Measurements from ENCODE around the gene LRP1B.

Gene LRP1B

GRCh38 chr2:140892911-140893637 lies 1237.7 kb downstream of the LRP1B start:
- H3K9me3 ChIP-seq (ENCODE audit: control insufficient read depth, insufficient read depth, low read length): no peaks in the 10 kb centered on the region
- no peaks in the 10 kb centered on the region for H3K36me3 ChIP-seq (ENCODE audit: control insufficient read depth, low read length)
- H3K9me2 ChIP-seq (replicated peaks; ENCODE audit: control insufficient read depth, low read length): no peaks in the 10 kb centered on the region
- H3K27ac ChIP-seq (ENCODE audit: low read depth, low read length): no peak overlapping the region
- H4K20me1 ChIP-seq (ENCODE audit: control insufficient read depth, insufficient read depth, low read depth, low read length): no peaks in the 10 kb centered on the region
- no peak overlapping the region for H3K4me3 ChIP-seq (ENCODE audit: low read length)
- H3K27me3 ChIP-seq (ENCODE audit: control insufficient read depth, low read length): no peaks in the 10 kb centered on the region
- no peaks in the 10 kb centered on the region for H3F3A ChIP-seq (ENCODE audit: control insufficient read depth, insufficient read depth)
- H3K4me2 ChIP-seq (ENCODE audit: low read length): no peak overlapping the region
- no peaks in the 10 kb centered on the region for H3K4me1 ChIP-seq (ENCODE audit: control insufficient read depth, low read length)
- TF ChIP-seq CTCF (IDR thresholded peaks at IDR 0.05; ENCODE audit: low read depth, low read length, poor library complexity, severe bottlenecking) (no peak), EZH2phosphoT487 (IDR thresholded peaks at IDR 0.05; ENCODE audit: borderline replicate concordance, low read length) (no peak)
- no peaks in the 10 kb centered on the region for H3K79me2 ChIP-seq (ENCODE audit: control insufficient read depth, low read length)

GRCh38 chr2:140892436-140892835 lies 1238.4 kb downstream of the LRP1B start:
- Histone ChIP-seq H3K79me2 (ENCODE audit: control insufficient read depth, low read length) (no peaks in the 10 kb centered on the region), H3K27me3 (ENCODE audit: control insufficient read depth, low read length) (no peaks in the 10 kb centered on the region), H3K27ac (ENCODE audit: low read depth, low read length) (no peak overlapping the region)

GRCh38 chr2:140891614-140892212 lies 1239.1 kb downstream of the LRP1B start:
- H3K4me2 ChIP-seq (ENCODE audit: low read length): no peak overlapping the region
- no peak overlapping the region for H3K4me3 ChIP-seq (ENCODE audit: low read length)
- no peaks in the 10 kb centered on the region for H3K9me3 ChIP-seq (ENCODE audit: control insufficient read depth, insufficient read depth, low read length)
- no peaks in the 10 kb centered on the region for H3F3A ChIP-seq (ENCODE audit: control insufficient read depth, insufficient read depth)
- H3K27ac ChIP-seq (ENCODE audit: low read depth, low read length): no peak overlapping the region
- H3K4me1 ChIP-seq (ENCODE audit: control insufficient read depth, low read length): no peaks in the 10 kb centered on the region
- no peaks in the 10 kb centered on the region for H3K79me2 ChIP-seq (ENCODE audit: control insufficient read depth, low read length)
- H4K20me1 ChIP-seq (ENCODE audit: control insufficient read depth, insufficient read depth, low read depth, low read length): no peaks in the 10 kb centered on the region
- no peak for TF ChIP-seq EZH2phosphoT487 (IDR thresholded peaks at IDR 0.05; ENCODE audit: borderline replicate concordance, low read length)
- no peak for TF ChIP-seq CTCF (IDR thresholded peaks at IDR 0.05; ENCODE audit: low read depth, low read length, poor library complexity, severe bottlenecking)
- no peaks in the 10 kb centered on the region for H3K9me2 ChIP-seq (replicated peaks; ENCODE audit: control insufficient read depth, low read length)
- no peaks in the 10 kb centered on the region for H3K27me3 ChIP-seq (ENCODE audit: control insufficient read depth, low read length)
- no peaks in the 10 kb centered on the region for H3K36me3 ChIP-seq (ENCODE audit: control insufficient read depth, low read length)

More at GRCh38 chr2:140892436-140892835, 1238.4 kb downstream of the LRP1B start:
- no peaks in the 10 kb centered on the region for H3F3A ChIP-seq (ENCODE audit: control insufficient read depth, insufficient read depth)
- no peaks in the 10 kb centered on the region for H3K36me3 ChIP-seq (ENCODE audit: control insufficient read depth, low read length)
- TF ChIP-seq CTCF (IDR thresholded peaks at IDR 0.05; ENCODE audit: low read depth, low read length, poor library complexity, severe bottlenecking): no peak
- TF ChIP-seq EZH2phosphoT487 (IDR thresholded peaks at IDR 0.05; ENCODE audit: borderline replicate concordance, low read length): no peak
- no peaks in the 10 kb centered on the region for H3K9me3 ChIP-seq (ENCODE audit: control insufficient read depth, insufficient read depth, low read length)
- H4K20me1 ChIP-seq (ENCODE audit: control insufficient read depth, insufficient read depth, low read depth, low read length): no peaks in the 10 kb centered on the region
- H3K4me1 ChIP-seq (ENCODE audit: control insufficient read depth, low read length): no peaks in the 10 kb centered on the region
- H3K4me3 ChIP-seq (ENCODE audit: low read length): no peak overlapping the region
- H3K9me2 ChIP-seq (replicated peaks; ENCODE audit: control insufficient read depth, low read length): no peaks in the 10 kb centered on the region
- no peak overlapping the region for H3K4me2 ChIP-seq (ENCODE audit: low read length)
